SK-N-SH treated with all-trans-retinoic acid at 6 μM for 48 hours (cell line): ENCODE results near the gene KPTN.

Source experiments
- ATAC-seq: fragments of 200-7000 bp; cut with Tn5 transposase; 3 replicates; pipeline ENCODE4 v1.9.1; 2020; ENCODE audit warnings: mild to moderate bottlenecking, moderate library complexity
- ARNTL ChIP-seq: fragments of 450-650 bp; formaldehyde crosslinking; IDR thresholded peaks from 2 replicates; pipeline ENCODE4 v1.5.0; 2020; ENCODE audit warnings: low read depth, mild to moderate bottlenecking, moderate library complexity, borderline replicate concordance
- BACH2 ChIP-seq: fragments of 250-450 bp; sonication (Bioruptor Pico); IDR thresholded peaks from 2 replicates; pipeline ENCODE4 v1.9.0; 2021; ENCODE audit warnings: mild to moderate bottlenecking, borderline replicate concordance
- CREB5 ChIP-seq: fragments of 250-450 bp; sonication (Bioruptor Pico); IDR thresholded peaks from 2 replicates; pipeline ENCODE4 v1.5.1; 2020; ENCODE audit warnings: low read depth, mild to moderate bottlenecking, moderate library complexity
- CSDC2 ChIP-seq: fragments of 250-450 bp; sonication (Bioruptor Pico); IDR thresholded peaks from 2 replicates; pipeline ENCODE4 v1.5.0; 2020; ENCODE audit warnings: mild to moderate bottlenecking, moderate library complexity
- CSRNP3 ChIP-seq: fragments of 250-450 bp; sonication (Bioruptor Pico); IDR thresholded peaks from 2 replicates; pipeline ENCODE4 v1.5.1; 2021; ENCODE audit warnings: mild to moderate bottlenecking, moderate library complexity
- ESRRG ChIP-seq: fragments of 250-450 bp; sonication (Bioruptor Pico); IDR thresholded peaks from 2 replicates; pipeline ENCODE4 v1.6.1; 2021; ENCODE audit warnings: mild to moderate bottlenecking
- GLIS3 ChIP-seq: fragments of 250-450 bp; sonication (Bioruptor Pico); IDR thresholded peaks from 2 replicates; pipeline ENCODE4 v1.5.0; 2020; ENCODE audit warnings: mild to moderate bottlenecking, moderate library complexity
- ISL1 ChIP-seq: fragments of 250-450 bp; sonication (Bioruptor Pico); IDR thresholded peaks from 2 replicates; pipeline ENCODE4 v2.1.2; 2022; ENCODE audit warnings: mild to moderate bottlenecking, moderate library complexity
- OSR1 ChIP-seq: fragments of 250-450 bp; sonication (Bioruptor Pico); IDR thresholded peaks from 2 replicates; pipeline ENCODE4 v1.8.0; 2022; ENCODE audit warnings: moderate library complexity, mild to moderate bottlenecking, inconsistent platforms
- PATZ1 ChIP-seq: fragments of 250-450 bp; sonication (Bioruptor Pico); IDR thresholded peaks from 2 replicates; pipeline ENCODE4 v1.8.0; 2020; ENCODE audit warnings: mild to moderate bottlenecking, moderate library complexity, borderline replicate concordance
- POU6F1 ChIP-seq: fragments of 250-450 bp; sonication (Bioruptor Pico); IDR thresholded peaks from 2 replicates; pipeline ENCODE4 v1.8.0; 2021; ENCODE audit warnings: low read depth, mild to moderate bottlenecking, moderate library complexity, borderline replicate concordance
- PPARA ChIP-seq: fragments of 250-450 bp; sonication (Bioruptor Pico); IDR thresholded peaks from 2 replicates; pipeline ENCODE4 v1.5.0; 2020; ENCODE audit warnings: mild to moderate bottlenecking, borderline replicate concordance
- RARB ChIP-seq: fragments of 250-450 bp; sonication (Bioruptor Pico); IDR thresholded peaks from 2 replicates; pipeline ENCODE4 v1.8.0; 2021; ENCODE audit warnings: mild to moderate bottlenecking, moderate library complexity
- SNAI2 ChIP-seq: fragments of 250-450 bp; sonication (Bioruptor Pico); IDR thresholded peaks from 2 replicates; pipeline ENCODE4 v1.5.0; 2020; ENCODE audit warnings: mild to moderate bottlenecking, moderate library complexity
- TCF4 ChIP-seq: fragments of 250-450 bp; sonication (Bioruptor Pico); IDR thresholded peaks from 2 replicates; pipeline ENCODE4 v1.8.0; 2021; ENCODE audit warnings: mild to moderate bottlenecking, moderate library complexity, borderline replicate concordance
- TSHZ2 ChIP-seq: fragments of 250-450 bp; sonication (Bioruptor Pico); IDR thresholded peaks from 2 replicates; pipeline ENCODE4 v1.5.0; 2020; ENCODE audit warnings: mild to moderate bottlenecking, moderate library complexity
- ZFP3 ChIP-seq: fragments of 250-450 bp; sonication (Bioruptor Pico); IDR thresholded peaks from 2 replicates; pipeline ENCODE4 v1.5.0; 2020; ENCODE audit warnings: mild to moderate bottlenecking, moderate library complexity
- ZFP30 ChIP-seq: fragments of 450-650 bp; formaldehyde crosslinking; IDR thresholded peaks from 2 replicates; pipeline ENCODE4 v1.5.0; 2022; ENCODE audit warnings: mild to moderate bottlenecking, moderate library complexity
- ZNF565 ChIP-seq: fragments of 450-650 bp; formaldehyde crosslinking; conservative IDR thresholded peaks from 2 replicates; pipeline ENCODE4 v1.5.0; 2020; ENCODE audit warnings: low read depth, mild to moderate bottlenecking, moderate library complexity
- ZNF70 ChIP-seq: fragments of 450-650 bp; formaldehyde crosslinking; IDR thresholded peaks from 2 replicates; pipeline ENCODE4 v1.5.0; 2020; ENCODE audit warnings: mild to moderate bottlenecking, moderate library complexity
- ZNF8 ChIP-seq: fragments of 450-650 bp; formaldehyde crosslinking; IDR thresholded peaks from 2 replicates; pipeline ENCODE4 v1.5.0; 2020; ENCODE audit warnings: mild to moderate bottlenecking, moderate library complexity

Gene KPTN

GRCh38 chr19:47464675-47465419 is 19.2 kb downstream of the KPTN start:
- ATAC-seq: no peak
- TF ChIP-seq ARNTL (no peak), ZNF565 (CRISPR knock-in tag) (no peak), OSR1 (no peak), PPARA (CRISPR knock-in tag) (no peak), ZFP3 (no peak), CSRNP3 (CRISPR knock-in tag) (no peak), ESRRG (CRISPR knock-in tag) (no peak), GLIS3 (CRISPR knock-in tag) (no peak), ISL1 (CRISPR knock-in tag) (no peak), ZFP30 (CRISPR knock-in tag) (no peak), RARB (CRISPR knock-in tag) (no peak), PATZ1 (CRISPR knock-in tag) (no peak)

GRCh38 chr19:47461876-47462275 is 22.1 kb downstream of the KPTN start:
- TF ChIP-seq ZNF8 (no peak), GLIS3 (CRISPR knock-in tag) (no peak), TCF4 (CRISPR knock-in tag) (no peak), ISL1 (CRISPR knock-in tag) (no peak), POU6F1 (CRISPR knock-in tag) (no peak), ESRRG (CRISPR knock-in tag) (no peak), BACH2 (CRISPR knock-in tag) (no peak), OSR1 (no peak), RARB (CRISPR knock-in tag) (no peak), PPARA (CRISPR knock-in tag) (no peak), SNAI2 (CRISPR knock-in tag) (no peak), ZNF565 (CRISPR knock-in tag) (no peak), CSDC2 (CRISPR knock-in tag) (no peak), ZNF70 (CRISPR knock-in tag) (no peak)
- ATAC-seq: no peak

GRCh38 chr19:47459477-47459876 is 24.5 kb downstream of the KPTN start:
- no peak for TF ChIP-seq CREB5 (CRISPR knock-in tag)
- TF ChIP-seq BACH2 (CRISPR knock-in tag): no peak
- no peak for TF ChIP-seq TSHZ2 (CRISPR knock-in tag)
- TF ChIP-seq ESRRG (CRISPR knock-in tag): no peak
- no peak for ATAC-seq
